ENCODE data around the gene OLR1.

The OLR1 gene

GRCh38 chr12:10135126-10135525, 36.8 kb downstream of the OLR1 start:
- no peak for DNase-seq (ENCODE audit: low read depth)
- H3K4me3 ChIP-seq (ENCODE audit: control insufficient read depth, low read depth, low read length): no peak overlapping the region
- no peak for TF ChIP-seq CTCF (IDR thresholded peaks at IDR 0.05; ENCODE audit: control insufficient read depth, insufficient read depth, low read depth, low read length, missing control alignments)

- TF ChIP-seq CTCF (IDR thresholded peaks at IDR 0.05; ENCODE audit: control insufficient read depth, insufficient read depth, low read depth, low read length, missing control alignments): no peak
- no peak for DNase-seq (ENCODE audit: low read depth)
- H3K4me3 ChIP-seq (ENCODE audit: control insufficient read depth, low read depth, low read length): no peak overlapping the region
These were observed 39.0 kb downstream of the OLR1 start for GRCh38 chr12:10132850-10133370.

GRCh38 chr12:10131111-10131690, 40.7 kb downstream of the OLR1 start:
- no peak for TF ChIP-seq CTCF (IDR thresholded peaks at IDR 0.05; ENCODE audit: control insufficient read depth, insufficient read depth, low read depth, low read length, missing control alignments)
- no peak for DNase-seq (ENCODE audit: low read depth)
- H3K4me3 ChIP-seq (ENCODE audit: control insufficient read depth, low read depth, low read length): no peak overlapping the region

- DNase-seq (ENCODE audit: low read depth): no peak
- H3K4me3 ChIP-seq (ENCODE audit: control insufficient read depth, low read depth, low read length): no peak within 1 kb of the TSS
- no peak for TF ChIP-seq CTCF (IDR thresholded peaks at IDR 0.05; ENCODE audit: control insufficient read depth, insufficient read depth, low read depth, low read length, missing control alignments)
These were observed 41.9 kb downstream of the OLR1 start, which contains the start of gene CLEC7A for GRCh38 chr12:10130042-10130441. CLEC7A (minus strand) TSS chr12:10130199; CDS start chr12:10130082, 117 bp downstream.

GRCh38 chr12:10128687-10129086, 43.2 kb downstream of the OLR1 start:
- no peak for TF ChIP-seq CTCF (IDR thresholded peaks at IDR 0.05; ENCODE audit: control insufficient read depth, insufficient read depth, low read depth, low read length, missing control alignments)
- DNase-seq (ENCODE audit: low read depth): no peak
- no peak overlapping the region for H3K4me3 ChIP-seq (ENCODE audit: control insufficient read depth, low read depth, low read length)

- no peak for TF ChIP-seq CTCF (IDR thresholded peaks at IDR 0.05; ENCODE audit: control insufficient read depth, insufficient read depth, low read depth, low read length, missing control alignments)
- H3K4me3 ChIP-seq (ENCODE audit: control insufficient read depth, low read depth, low read length): no peak overlapping the region
- DNase-seq (ENCODE audit: low read depth): no peak
These were observed 45.5 kb downstream of the OLR1 start for GRCh38 chr12:10126413-10126812.

Data from AG09309 (cell line).